Esophagus muscularis mucosa (tissue), 3 donors: ENCODE data around the gene LTA.

Experiments used
- POLR2A ChIP-seq: fragments of 450-650 bp; IDR thresholded peaks from one replicate; pipeline ENCODE4 v1.6.1; 2017; ENCODE audit warnings: antibody characterized with exemption, moderate library complexity, mild to moderate bottlenecking, low read depth
- TF ChIP-seq, protein P1 (sequence below), 3 experiments: fragments of 200-600 bp in 2 of 3; fragments of 450-650 bp in 1 of 3; sonication (generic) in 2 of 3; IDR thresholded peaks; one replicate each; pipeline ENCODE4 v1.5.1; 2017 to 2019; ENCODE audit warnings: antibody characterized with exemption in 3 of 3, mild to moderate bottlenecking in 2 of 3, moderate library complexity in 1 of 3

DNA sequence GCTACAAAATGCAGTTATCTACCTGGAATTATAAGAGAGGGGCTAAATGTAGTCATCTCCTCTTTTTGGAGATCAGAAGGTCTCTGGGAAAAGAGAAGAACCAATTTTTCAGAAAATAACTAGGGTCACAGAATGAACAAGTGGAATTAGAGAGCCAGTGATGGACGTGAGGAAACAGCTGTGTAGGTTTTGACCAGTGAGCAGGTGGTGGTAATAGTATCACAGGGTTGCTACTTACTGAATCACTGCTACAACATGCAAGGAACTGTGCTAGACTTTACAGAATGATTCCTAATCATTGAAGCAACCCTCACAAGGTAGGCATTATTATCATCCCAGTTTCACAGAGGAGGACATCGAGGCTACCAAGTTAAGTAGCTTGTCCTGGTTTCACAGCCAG, 27.4 kb upstream of the LTA start:
- TF ChIP-seq, protein P1, sequence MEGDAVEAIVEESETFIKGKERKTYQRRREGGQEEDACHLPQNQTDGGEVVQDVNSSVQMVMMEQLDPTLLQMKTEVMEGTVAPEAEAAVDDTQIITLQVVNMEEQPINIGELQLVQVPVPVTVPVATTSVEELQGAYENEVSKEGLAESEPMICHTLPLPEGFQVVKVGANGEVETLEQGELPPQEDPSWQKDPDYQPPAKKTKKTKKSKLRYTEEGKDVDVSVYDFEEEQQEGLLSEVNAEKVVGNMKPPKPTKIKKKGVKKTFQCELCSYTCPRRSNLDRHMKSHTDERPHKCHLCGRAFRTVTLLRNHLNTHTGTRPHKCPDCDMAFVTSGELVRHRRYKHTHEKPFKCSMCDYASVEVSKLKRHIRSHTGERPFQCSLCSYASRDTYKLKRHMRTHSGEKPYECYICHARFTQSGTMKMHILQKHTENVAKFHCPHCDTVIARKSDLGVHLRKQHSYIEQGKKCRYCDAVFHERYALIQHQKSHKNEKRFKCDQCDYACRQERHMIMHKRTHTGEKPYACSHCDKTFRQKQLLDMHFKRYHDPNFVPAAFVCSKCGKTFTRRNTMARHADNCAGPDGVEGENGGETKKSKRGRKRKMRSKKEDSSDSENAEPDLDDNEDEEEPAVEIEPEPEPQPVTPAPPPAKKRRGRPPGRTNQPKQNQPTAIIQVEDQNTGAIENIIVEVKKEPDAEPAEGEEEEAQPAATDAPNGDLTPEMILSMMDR (IDR thresholded peaks at IDR 0.05): no peak
- no peak for TF ChIP-seq POLR2A
